ENCODE results near the gene MIER1. TPM values are rescaled to one million over a fixed set of nuclear protein-coding genes. Genes with fewer than 3 reads are reported as not detected.

The MIER1 gene
- total RNA-seq, 2 donors from 2014 or later = 22.2 to 45.6 TPM

- no peak for DNase-seq (ENCODE audit: low spot score)
- no peak overlapping the region for H3K4me3 ChIP-seq
- no peaks in the 10 kb centered on the region for H3K4me1 ChIP-seq (replicated peaks)
- TF ChIP-seq POLR2AphosphoS5 (IDR thresholded peaks at IDR 0.05) (no peak), CTCF (IDR thresholded peaks at IDR 0.05) (no peak), POLR2A (IDR thresholded peaks at IDR 0.05) (no peak)
- H3K9me3 ChIP-seq = no peaks in the 10 kb centered on the region
- WGBS = 74% methylated on average over 7 of the region's 7 CpGs
- H3K27me3 ChIP-seq (replicated peaks; ENCODE audit: insufficient read depth) = no peaks in the 10 kb centered on the region
- no peak overlapping the region for H3K27ac ChIP-seq
- intact Hi-C loops (cut with DNase I) = loop anchor here (5.0 kb wide), 2 partner anchors 147 to 233 kb away; no protein-coding TSS in a partner anchor
- H3K36me3 ChIP-seq = no peaks in the 10 kb centered on the region
Measured at GRCh38 chr1:66999640-67000400, 75.0 kb downstream of the MIER1 start.

- Histone ChIP-seq H3K27me3 (replicated peaks; ENCODE audit: insufficient read depth) (no peaks in the 10 kb centered on the region), H3K9me3 (no peaks in the 10 kb centered on the region), H3K27ac (no peak overlapping the region), H3K36me3 (no peaks in the 10 kb centered on the region), H3K4me3 (no peak overlapping the region), H3K4me1 (replicated peaks) (no peaks in the 10 kb centered on the region)
- 79% methylated on average over 5 of the region's 5 CpGs for WGBS
- intact Hi-C loops (cut with DNase I) = no loop called here
- no peak for DNase-seq (ENCODE audit: low spot score)
- TF ChIP-seq POLR2AphosphoS5 (IDR thresholded peaks at IDR 0.05) = no peak
- TF ChIP-seq POLR2A (IDR thresholded peaks at IDR 0.05) = no peak
- TF ChIP-seq CTCF (IDR thresholded peaks at IDR 0.05) = no peak
Measured at GRCh38 chr1:67001682-67002425, 77.1 kb downstream of the MIER1 start.

- WGBS = 58% methylated on average over 1 of the region's 1 CpG
- TF ChIP-seq POLR2A (IDR thresholded peaks at IDR 0.05) (no peak), POLR2AphosphoS5 (IDR thresholded peaks at IDR 0.05) (no peak), CTCF (IDR thresholded peaks at IDR 0.05) (no peak)
- intact Hi-C loops (cut with DNase I) = no loop called here
Measured at GRCh38 chr1:67004176-67004575, 79.4 kb downstream of the MIER1 start.

GRCh38 chr1:67005068-67005467 lies 80.3 kb downstream of the MIER1 start:
- Histone ChIP-seq H3K9me3 (no peaks in the 10 kb centered on the region), H3K4me3 (no peak overlapping the region), H3K27me3 (replicated peaks; ENCODE audit: insufficient read depth) (no peaks in the 10 kb centered on the region), H3K27ac (no peak overlapping the region), H3K36me3 (no peaks in the 10 kb centered on the region), H3K4me1 (replicated peaks) (no peaks in the 10 kb centered on the region)
- no peak for DNase-seq (ENCODE audit: low spot score)
- intact Hi-C loops (cut with DNase I) = no loop called here
- 86% methylated on average over 8 of the region's 8 CpGs for WGBS
- TF ChIP-seq POLR2A (IDR thresholded peaks at IDR 0.05) (no peak), POLR2AphosphoS5 (IDR thresholded peaks at IDR 0.05) (no peak), CTCF (IDR thresholded peaks at IDR 0.05) (no peak)

More at GRCh38 chr1:67004176-67004575, 79.4 kb downstream of the MIER1 start:
- Histone ChIP-seq H3K4me3 (no peak overlapping the region), H3K36me3 (no peaks in the 10 kb centered on the region), H3K27ac (no peak overlapping the region), H3K4me1 (replicated peaks) (no peaks in the 10 kb centered on the region), H3K9me3 (no peaks in the 10 kb centered on the region), H3K27me3 (replicated peaks; ENCODE audit: insufficient read depth) (no peaks in the 10 kb centered on the region)
- DNase-seq (ENCODE audit: low spot score) = no peak

All from prostate gland (tissue), 2 donors.